GM21367 (cell line): ENCODE data around the gene RECQL5.
A peak's percentile ranks its signal among the peaks of the same experiment; 100 is the strongest.

Experiments used
- ATAC-seq: cut with Tn5 transposase; IDR thresholded peaks from one replicate; pipeline ENCODE4 v1.9.1; 2021; ENCODE audit not compliant: unreplicated experiment

RECQL5 gene

DNA sequence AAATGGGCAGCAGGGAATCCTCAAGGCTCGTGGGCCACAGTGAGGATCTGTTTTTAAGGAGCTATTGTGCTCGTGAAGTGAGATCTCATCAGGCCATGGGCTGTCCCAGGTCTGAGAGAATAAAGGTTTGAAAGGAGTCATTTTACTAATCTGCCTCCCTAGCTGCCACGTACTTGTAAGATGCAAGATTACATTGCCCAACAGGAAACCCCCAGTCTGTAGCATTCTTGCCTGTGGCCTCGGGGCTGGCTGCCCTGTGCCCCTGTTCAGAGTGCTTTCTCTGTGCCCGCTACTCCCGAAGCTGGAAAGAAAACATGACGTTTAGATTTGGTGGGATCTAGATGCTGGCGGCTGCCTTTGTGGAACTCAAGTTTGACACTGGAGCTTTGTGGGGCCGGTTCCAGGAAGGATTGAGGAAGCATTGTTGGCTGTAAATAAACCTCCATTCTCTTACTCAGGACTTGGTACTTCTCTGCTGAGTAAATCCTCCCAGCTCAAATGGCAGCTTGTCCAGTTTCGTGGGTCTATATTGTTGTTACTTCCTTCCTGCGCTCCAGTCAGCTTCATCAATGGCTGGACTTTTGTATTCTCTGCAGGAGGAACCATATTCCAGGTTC lies 21.4 kb upstream of the RECQL5 start:
- no peak for ATAC-seq

GRCh38 chr17:75685499-75685898 lies 18.5 kb upstream of the RECQL5 start:
- no peak for ATAC-seq

DNA sequence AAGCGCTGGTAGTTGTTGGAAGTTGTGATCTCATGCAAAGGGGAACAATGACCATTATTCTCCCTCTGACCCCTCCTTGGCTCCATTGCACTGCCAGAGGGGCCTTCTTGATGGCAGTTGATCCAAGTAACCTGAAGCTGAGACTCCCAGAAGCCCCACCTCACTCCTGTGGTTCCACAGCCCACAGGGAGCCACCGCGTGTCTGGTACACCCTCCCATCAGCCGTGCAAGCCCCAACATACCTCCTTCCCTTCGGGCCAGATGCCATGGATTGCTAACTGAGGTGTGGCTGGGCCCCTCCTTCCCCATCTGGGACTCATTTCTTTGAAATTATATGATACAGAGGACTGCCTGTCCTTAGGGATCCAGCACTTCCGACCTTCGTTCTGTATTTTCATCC lies 18.0 kb upstream of the RECQL5 start:
- ATAC-seq: no peak

- no peak for ATAC-seq
Observed at GRCh38 chr17:75684249-75684648, 17.3 kb upstream of the RECQL5 start.

GRCh38 chr17:75683583-75683982 lies 16.6 kb upstream of the RECQL5 start:
- no peak for ATAC-seq

DNA sequence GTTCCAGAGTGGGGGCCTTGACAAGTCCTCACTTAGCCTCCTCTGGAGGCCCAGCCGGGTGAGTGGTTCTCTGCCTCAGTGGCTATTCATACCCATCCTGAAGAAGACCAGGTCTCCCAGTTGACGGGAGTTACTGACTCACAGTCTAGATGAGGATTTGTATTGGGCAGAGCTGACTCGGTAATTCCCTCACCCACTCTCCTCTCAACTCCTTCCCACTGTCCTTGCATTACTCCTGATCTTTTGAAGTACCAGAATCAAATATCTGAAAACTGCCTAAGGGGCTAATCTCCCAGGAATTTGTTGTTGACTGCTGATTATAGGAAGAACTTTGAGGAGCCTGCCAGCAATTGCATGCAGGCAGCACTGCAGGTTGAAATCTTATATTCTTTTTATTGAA lies 14.3 kb upstream of the RECQL5 start:
- no peak for ATAC-seq

DNA sequence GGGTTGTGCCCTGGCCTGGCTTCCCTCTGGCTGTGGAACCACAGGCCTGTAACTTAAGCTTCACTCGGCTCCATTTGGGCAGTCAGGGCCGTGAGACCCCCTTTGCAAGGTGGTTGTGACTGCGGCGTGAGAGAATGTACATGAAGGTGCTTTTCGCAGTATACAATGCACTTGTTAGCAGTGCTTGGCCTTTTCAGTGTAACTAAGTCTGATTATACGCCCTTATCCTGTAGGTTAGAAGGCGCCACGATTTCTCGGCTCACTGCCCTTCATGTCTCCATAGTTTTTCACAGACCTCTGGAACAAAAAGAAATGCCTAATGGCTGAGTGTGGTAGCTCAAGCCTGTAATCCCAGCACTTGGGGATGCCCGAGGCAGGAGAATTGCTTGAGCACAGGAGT lies 13.5 kb upstream of the RECQL5 start:
- no peak for ATAC-seq

DNA sequence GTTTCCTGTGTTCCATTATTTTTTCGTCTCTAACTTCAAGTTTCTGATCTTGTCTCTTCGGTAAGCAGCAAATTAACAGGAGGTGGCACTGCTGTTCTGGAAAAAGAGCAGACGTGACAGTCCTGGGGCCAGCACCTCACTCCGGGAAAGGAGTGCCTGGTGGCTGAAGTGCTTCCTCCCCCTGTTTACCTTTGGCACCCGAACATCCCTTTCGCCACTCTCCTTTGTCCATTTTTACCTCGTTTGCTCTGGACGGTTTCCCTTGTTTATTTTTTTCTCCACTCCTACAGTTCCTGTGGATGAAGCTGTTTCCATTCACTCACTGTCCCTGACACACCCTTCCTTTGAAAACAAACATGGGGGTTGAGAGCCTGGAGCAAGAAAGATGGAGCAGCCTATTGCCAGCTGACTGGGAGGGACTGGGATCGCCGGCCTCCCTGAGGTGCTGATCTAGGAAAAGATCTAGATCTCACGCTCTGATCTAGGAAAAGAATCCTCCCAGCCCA lies 12.8 kb upstream of the RECQL5 start:
- no peak for ATAC-seq

GRCh38 chr17:75676461-75676860 lies 9.5 kb upstream of the RECQL5 start:
- ATAC-seq: no peak

GRCh38 chr17:75673487-75673886 lies 6.5 kb upstream of the RECQL5 start:
- no peak for ATAC-seq

- no peak for ATAC-seq
Observed at GRCh38 chr17:75672011-75672410, 5.1 kb upstream of the RECQL5 start.

GRCh38 chr17:75670868-75671267 lies 3.9 kb upstream of the RECQL5 start:
- ATAC-seq: no peak

GRCh38 chr17:75668489-75668888 lies 1.5 kb upstream of the RECQL5 start:
- no peak for ATAC-seq

GRCh38 chr17:75667825-75668224 lies 871 bp upstream of the RECQL5 start:
- ATAC-seq: no peak

GRCh38 chr17:75665981-75666380 lies 973 bp downstream of the RECQL5 start:
- ATAC-seq: no peak

DNA sequence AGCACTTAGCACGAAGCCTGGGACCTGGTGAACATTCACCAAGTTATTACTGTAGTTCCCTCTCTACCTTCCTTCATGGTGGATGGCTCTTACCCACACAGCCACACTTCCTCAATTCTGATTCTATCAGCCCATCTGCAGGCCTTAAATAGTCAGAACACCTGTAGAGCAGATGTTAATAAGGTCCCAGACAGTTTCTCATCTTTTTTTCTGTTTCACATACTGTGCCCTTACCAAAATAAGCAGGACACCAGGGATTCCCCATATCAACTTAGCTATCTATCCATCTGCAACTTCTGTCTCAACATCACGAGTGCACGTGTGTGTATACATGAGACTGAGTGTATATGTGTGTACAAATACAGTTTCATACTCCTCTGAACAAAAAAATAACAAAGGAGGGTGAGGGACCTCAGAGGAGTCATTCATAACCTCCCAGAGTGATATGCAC lies 2.8 kb downstream of the RECQL5 start:
- ATAC-seq: peak; percentile 39

GRCh38 chr17:75662511-75662910 lies 4.4 kb downstream of the RECQL5 start:
- no peak for ATAC-seq

- ATAC-seq: no peak
Observed at GRCh38 chr17:75661531-75661930, 5.4 kb downstream of the RECQL5 start.

DNA sequence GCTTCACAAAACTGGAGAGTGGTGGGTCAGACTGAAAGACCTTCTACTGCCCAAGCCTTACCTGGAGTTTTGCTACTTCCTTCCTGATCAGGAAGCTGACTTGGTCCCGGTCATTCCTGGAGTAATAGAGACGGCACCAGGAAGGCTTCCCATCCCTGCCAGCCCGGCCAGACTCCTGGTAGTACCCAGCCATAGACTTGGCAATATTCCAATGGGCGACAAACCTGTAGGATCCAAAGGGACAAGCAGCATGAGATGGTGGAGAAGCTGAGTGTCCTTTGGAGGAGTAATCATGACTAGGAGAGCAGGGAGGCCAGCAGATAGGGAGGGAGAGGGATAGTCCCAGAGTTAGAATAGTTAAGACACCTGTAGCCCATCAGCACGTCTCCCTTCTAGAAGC lies 8.7 kb downstream of the RECQL5 start:
- ATAC-seq: no peak

DNA sequence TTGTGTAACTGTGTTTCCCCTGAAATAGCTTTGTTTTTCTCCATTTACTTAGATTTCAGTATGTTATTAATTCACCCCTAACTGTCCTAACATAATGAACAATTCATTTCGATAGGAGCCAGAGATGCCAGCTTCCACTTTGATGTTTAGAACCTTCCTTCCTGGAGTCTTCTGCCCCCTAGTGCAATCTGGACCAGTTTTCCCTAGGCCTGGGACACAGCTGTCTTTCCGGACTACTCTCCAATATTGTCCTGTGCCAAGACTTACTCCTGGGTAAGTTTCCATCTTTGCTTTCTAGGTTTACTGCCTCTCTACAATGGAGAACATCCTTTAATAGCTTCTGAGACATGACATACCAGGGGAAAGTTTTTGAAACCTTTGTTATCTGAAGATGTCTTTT lies 12.8 kb downstream of the RECQL5 start:
- ATAC-seq: no peak

DNA sequence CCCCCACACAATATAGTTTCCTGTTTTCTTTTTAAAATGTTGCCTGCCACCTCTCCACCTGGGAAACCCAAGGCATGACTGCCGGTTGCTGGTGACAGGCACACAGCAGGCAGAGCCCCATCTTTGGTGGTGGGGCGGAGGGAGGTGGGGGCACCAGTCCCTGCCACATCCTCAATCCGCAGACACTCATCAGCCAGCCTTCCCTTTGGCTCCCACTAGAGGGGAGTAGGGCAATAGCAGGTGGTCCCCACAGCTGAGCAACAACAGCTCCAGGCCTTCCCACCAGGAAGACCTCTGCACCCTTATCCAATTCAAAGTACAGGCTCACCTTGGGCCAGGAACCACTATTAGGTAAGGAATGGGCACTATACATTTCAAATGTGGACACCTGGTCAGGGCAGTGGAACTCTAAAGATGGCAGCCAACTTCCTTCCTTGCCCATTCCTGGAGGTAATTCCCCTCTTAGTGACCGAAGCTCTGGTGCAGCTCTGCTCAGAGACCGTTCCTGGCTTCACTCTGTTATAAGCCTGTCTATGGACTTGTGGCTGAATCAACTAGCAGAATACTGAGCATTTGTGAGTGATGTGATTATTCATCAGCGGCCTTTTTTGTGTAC lies 13.9 kb downstream of the RECQL5 start:
- no peak for ATAC-seq

DNA sequence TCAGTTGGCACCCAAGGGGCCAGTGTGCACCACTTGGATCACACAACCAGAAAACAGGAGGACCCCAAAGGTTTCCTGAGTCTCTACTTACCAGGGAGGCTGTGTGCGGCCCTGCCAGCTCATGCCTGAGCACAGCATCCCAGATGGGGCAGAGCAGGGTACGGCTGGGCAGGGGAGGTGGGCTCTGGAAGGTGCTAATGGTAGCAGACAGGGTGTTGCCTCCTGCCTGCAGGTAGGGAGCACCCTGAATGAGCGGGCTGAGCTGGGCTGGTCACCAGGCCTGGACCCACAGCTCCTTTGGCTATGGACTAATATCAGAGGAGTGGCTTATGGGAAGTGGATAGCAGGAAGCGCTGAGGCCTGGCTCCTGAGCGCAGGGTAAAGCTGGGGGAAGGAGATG lies 14.6 kb downstream of the RECQL5 start:
- ATAC-seq: no peak

GRCh38 chr17:75650874-75651273 lies 16.1 kb downstream of the RECQL5 start:
- ATAC-seq: no peak
